HG03432 (cell line): ENCODE data around the gene PDE7B.
"Not testable (repeated sequence)": the region's sequence is repeated elsewhere in the genome, so short reads cannot be mapped to it uniquely, and the experiment has no call there.

ENCODE experiments used
- ATAC-seq: cut with Tn5 transposase; IDR thresholded peaks from one replicate; pipeline ENCODE4 v1.9.1; 2021; ENCODE audit warnings: mild to moderate bottlenecking, moderate library complexity; ENCODE audit not compliant: unreplicated experiment

Gene PDE7B

GRCh38 chr6:136094812-136095211 lies 243.3 kb downstream of the PDE7B start:
- no peak for ATAC-seq

- ATAC-seq: no peak
Observed at GRCh38 chr6:136095986-136096385, 244.5 kb downstream of the PDE7B start.

GRCh38 chr6:136102991-136103688 lies 251.6 kb downstream of the PDE7B start:
- no peak for ATAC-seq

GRCh38 chr6:136103763-136104311 lies 252.3 kb downstream of the PDE7B start:
- no peak for ATAC-seq

- no peak for ATAC-seq
Observed at GRCh38 chr6:136104556-136104955, 253.1 kb downstream of the PDE7B start.

GRCh38 chr6:136105797-136106196 lies 254.3 kb downstream of the PDE7B start:
- not testable (repeated sequence) for ATAC-seq

- no peak for ATAC-seq
Observed at GRCh38 chr6:136108361-136108945, 257.0 kb downstream of the PDE7B start.

GRCh38 chr6:136111831-136112230 lies 260.3 kb downstream of the PDE7B start:
- no peak for ATAC-seq

GRCh38 chr6:136112262-136112661 lies 260.8 kb downstream of the PDE7B start:
- ATAC-seq: no peak

- ATAC-seq: no peak
Observed at GRCh38 chr6:136113736-136114173, 262.3 kb downstream of the PDE7B start.

GRCh38 chr6:136114661-136115060 lies 263.2 kb downstream of the PDE7B start:
- ATAC-seq: no peak

- no peak for ATAC-seq
Observed at GRCh38 chr6:136115941-136116340, 264.4 kb downstream of the PDE7B start.

- ATAC-seq: no peak
Observed at GRCh38 chr6:136117081-136117480, 265.6 kb downstream of the PDE7B start.

GRCh38 chr6:136118787-136119186 lies 267.3 kb downstream of the PDE7B start:
- no peak for ATAC-seq

GRCh38 chr6:136123468-136123867 lies 272.0 kb downstream of the PDE7B start:
- ATAC-seq: no peak

- no peak for ATAC-seq
Observed at GRCh38 chr6:136125585-136125984, 274.1 kb downstream of the PDE7B start.

GRCh38 chr6:136127873-136128272 lies 276.4 kb downstream of the PDE7B start:
- ATAC-seq: no peak

- no peak for ATAC-seq
Observed at GRCh38 chr6:136129365-136129764, 277.9 kb downstream of the PDE7B start.

- no peak for ATAC-seq
Observed at GRCh38 chr6:136134268-136134667, 282.8 kb downstream of the PDE7B start.

- no peak for ATAC-seq
Observed at GRCh38 chr6:136134751-136135150, 283.2 kb downstream of the PDE7B start.

- no peak for ATAC-seq
Observed at GRCh38 chr6:136136274-136136673, 284.8 kb downstream of the PDE7B start.

- no peak for ATAC-seq
Observed at GRCh38 chr6:136137008-136137692, 285.6 kb downstream of the PDE7B start.
